OCI-LY1 (cell line): ENCODE data around the gene PARD3.

ENCODE experiments used
- CTCF ChIP-seq: fragments of 200-600 bp; sonication (generic), shearing (Covaris generic); IDR thresholded peaks from 2 replicates; pipeline ENCODE4 v1.5.1; 2017; ENCODE audit warnings: mild to moderate bottlenecking, antibody characterized with exemption, low read length, moderate library complexity, mixed read lengths
- EZH2 ChIP-seq: fragments of 200-600 bp; sonication (generic), shearing (Covaris generic); IDR thresholded peaks from 2 replicates; pipeline ENCODE4 v1.8.0; 2017; ENCODE audit warnings: borderline replicate concordance, mixed run types, mild to moderate bottlenecking, antibody characterized with exemption, low read length, moderate library complexity, mixed read lengths

GRCh38 chr10:34845070-34845469, 30.0 kb upstream of the PARD3 start:
- TF ChIP-seq CTCF (no peak), EZH2 (no peak)
